ACC112 (cell line): ENCODE data around the gene GTPBP1.

ENCODE experiments used
- H2AFZ ChIP-seq: fragments of 200-600 bp; sonication (generic); one replicate; pipeline ENCODE4 v1.6.0; 2017; ENCODE audit warnings: antibody characterized with exemption, low read length; ENCODE audit not compliant: unreplicated experiment
- H3K27ac ChIP-seq: fragments of 200-600 bp; sonication (generic); 2 replicates; pipeline ENCODE4 v1.5.1; 2014; ENCODE audit warnings: low read depth, mild to moderate bottlenecking, antibody characterized with exemption, low read length, moderate library complexity
- H3K27me3 ChIP-seq: fragments of 200-600 bp; sonication (generic); 2 replicates; pipeline ENCODE4 v1.6.1; 2014; ENCODE audit warnings: mild to moderate bottlenecking, antibody characterized with exemption, low read length, moderate library complexity, mixed read lengths; ENCODE audit not compliant: insufficient read depth
- H3K36me3 ChIP-seq: fragments of 200-600 bp; sonication (generic); 2 replicates; pipeline ENCODE4 v1.6.1; 2016; ENCODE audit warnings: mild to moderate bottlenecking, antibody characterized with exemption, low read length, moderate library complexity, mixed read lengths; ENCODE audit not compliant: insufficient read depth
- H3K4me1 ChIP-seq: fragments of 200-600 bp; sonication (generic); one replicate; pipeline ENCODE4 v1.6.1; 2016; ENCODE audit warnings: low read length, mixed read lengths; ENCODE audit not compliant: insufficient read depth, unreplicated experiment, control insufficient read depth
- H3K4me3 ChIP-seq: fragments of 200-600 bp; sonication (generic); 2 replicates; pipeline ENCODE4 v1.5.1; 2014; ENCODE audit warnings: mild to moderate bottlenecking, low read depth, low read length
- H3K79me2 ChIP-seq: fragments of 200-600 bp; sonication (generic); one replicate; pipeline ENCODE4 v1.6.0; 2016; ENCODE audit warnings: low read length; ENCODE audit not compliant: control insufficient read depth, unreplicated experiment, insufficient read depth

GTPBP1 gene

GRCh38 chr22:38733724-38734381, 28.1 kb downstream of the GTPBP1 start:
- no peaks in the 10 kb centered on the region for H3K36me3 ChIP-seq
- H2AFZ ChIP-seq: no peak overlapping the region
- no peak overlapping the region; the same call in 1 of the 2 replicates for H3K27ac ChIP-seq
- H3K4me1 ChIP-seq: no peaks in the 10 kb centered on the region
- H3K79me2 ChIP-seq: no peaks in the 10 kb centered on the region
- H3K27me3 ChIP-seq: no peaks in the 10 kb centered on the region
- H3K4me3 ChIP-seq: no peak overlapping the region

GRCh38 chr22:38734421-38735100, 28.8 kb downstream of the GTPBP1 start:
- H3K36me3 ChIP-seq: no peaks in the 10 kb centered on the region
- no peak overlapping the region for H3K27ac ChIP-seq

GRCh38 chr22:38735126-38735464, 29.4 kb downstream of the GTPBP1 start:
- Histone ChIP-seq H3K4me3 (no peak overlapping the region), H3K27ac (no peak overlapping the region), H3K27me3 (no peaks in the 10 kb centered on the region), H2AFZ (no peak overlapping the region), H3K36me3 (no peaks in the 10 kb centered on the region), H3K79me2 (no peaks in the 10 kb centered on the region), H3K4me1 (no peaks in the 10 kb centered on the region)

More at GRCh38 chr22:38734421-38735100, 28.8 kb downstream of the GTPBP1 start:
- no peak overlapping the region for H3K4me3 ChIP-seq
- no peaks in the 10 kb centered on the region for H3K4me1 ChIP-seq
- no peaks in the 10 kb centered on the region for H3K27me3 ChIP-seq
- H3K79me2 ChIP-seq: no peaks in the 10 kb centered on the region
- H2AFZ ChIP-seq: no peak overlapping the region

- no peaks in the 10 kb centered on the region for H3K36me3 ChIP-seq
- H3K27me3 ChIP-seq: no peaks in the 10 kb centered on the region
- no peak overlapping the region for H2AFZ ChIP-seq
- H3K79me2 ChIP-seq: no peaks in the 10 kb centered on the region
- H3K4me3 ChIP-seq: no peak overlapping the region
- no peaks in the 10 kb centered on the region for H3K4me1 ChIP-seq
- H3K27ac ChIP-seq: no peak overlapping the region
These were observed 29.9 kb downstream of the GTPBP1 start for GRCh38 chr22:38735465-38736256.

- Histone ChIP-seq H3K4me3 (no peak overlapping the region), H3K4me1 (no peaks in the 10 kb centered on the region), H3K27me3 (no peaks in the 10 kb centered on the region), H2AFZ (no peak overlapping the region), H3K36me3 (no peaks in the 10 kb centered on the region), H3K79me2 (no peaks in the 10 kb centered on the region), H3K27ac (no peak overlapping the region)
These were observed 30.5 kb downstream of the GTPBP1 start for GRCh38 chr22:38736257-38736570.

GRCh38 chr22:38737302-38738060, 31.7 kb downstream of the GTPBP1 start:
- Histone ChIP-seq H2AFZ (no peak overlapping the region), H3K4me3 (no peak overlapping the region)

GRCh38 chr22:38738475-38739070, 32.8 kb downstream of the GTPBP1 start:
- Histone ChIP-seq H3K36me3 (no peaks in the 10 kb centered on the region), H3K4me1 (no peaks in the 10 kb centered on the region), H3K79me2 (no peaks in the 10 kb centered on the region), H3K27me3 (no peaks in the 10 kb centered on the region), H2AFZ (no peak overlapping the region), H3K4me3 (no peak overlapping the region), H3K27ac (no peak overlapping the region)

More at GRCh38 chr22:38737302-38738060, 31.7 kb downstream of the GTPBP1 start:
- Histone ChIP-seq H3K27ac (no peak overlapping the region), H3K36me3 (no peaks in the 10 kb centered on the region), H3K79me2 (no peaks in the 10 kb centered on the region), H3K4me1 (no peaks in the 10 kb centered on the region), H3K27me3 (no peaks in the 10 kb centered on the region)

- H3K27me3 ChIP-seq: no peaks in the 10 kb centered on the region
- no peaks in the 10 kb centered on the region for H3K79me2 ChIP-seq
- H3K36me3 ChIP-seq: no peaks in the 10 kb centered on the region
These were observed 33.7 kb downstream of the GTPBP1 start for GRCh38 chr22:38739300-38740055.

GRCh38 chr22:38740116-38740723, 34.5 kb downstream of the GTPBP1 start:
- no peak overlapping the region for H3K4me3 ChIP-seq
- no peak overlapping the region for H3K27ac ChIP-seq
- no peaks in the 10 kb centered on the region for H3K79me2 ChIP-seq
- H3K27me3 ChIP-seq: no peaks in the 10 kb centered on the region
- H3K36me3 ChIP-seq: no peaks in the 10 kb centered on the region
- no peak overlapping the region for H2AFZ ChIP-seq
- no peaks in the 10 kb centered on the region for H3K4me1 ChIP-seq

More at GRCh38 chr22:38739300-38740055, 33.7 kb downstream of the GTPBP1 start:
- no peak overlapping the region for H3K27ac ChIP-seq
- no peaks in the 10 kb centered on the region for H3K4me1 ChIP-seq
- H3K4me3 ChIP-seq: no peak overlapping the region
- H2AFZ ChIP-seq: no peak overlapping the region
